Stimulated activated CD4-positive, alpha-beta T cell treated with anti-CD3 and anti-CD28 coated beads, Interleukin-1b, Interleukin-23, amount 100 ng/mL, for 48 hours (primary cell): Measurements from ENCODE around the gene GPHA2.

Source experiments
- DNase-seq: peaks from one replicate; pipeline ENCODE4 v3.0.0-alpha.2; 2020

Gene GPHA2

DNA sequence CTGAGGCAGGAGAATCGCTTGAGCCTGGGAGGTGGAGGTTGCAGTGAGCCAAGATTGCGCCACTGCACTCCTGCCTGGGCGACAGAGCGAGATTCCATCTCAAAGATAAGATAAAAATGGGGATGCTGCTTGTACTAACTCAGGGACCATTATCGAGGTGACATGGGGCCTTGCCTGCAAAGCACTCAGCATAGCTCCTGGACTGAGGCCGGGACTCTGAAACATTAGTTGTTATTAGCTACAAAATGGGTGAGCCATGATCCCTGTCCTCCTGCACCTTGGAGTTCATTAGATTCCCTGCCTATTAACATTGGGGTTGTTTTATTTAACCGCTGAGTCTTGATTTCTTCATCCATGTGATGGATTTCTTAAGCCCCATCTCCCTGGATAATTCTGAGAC, 6.1 kb downstream of the GPHA2 start:
- DNase-seq = no peak

DNA sequence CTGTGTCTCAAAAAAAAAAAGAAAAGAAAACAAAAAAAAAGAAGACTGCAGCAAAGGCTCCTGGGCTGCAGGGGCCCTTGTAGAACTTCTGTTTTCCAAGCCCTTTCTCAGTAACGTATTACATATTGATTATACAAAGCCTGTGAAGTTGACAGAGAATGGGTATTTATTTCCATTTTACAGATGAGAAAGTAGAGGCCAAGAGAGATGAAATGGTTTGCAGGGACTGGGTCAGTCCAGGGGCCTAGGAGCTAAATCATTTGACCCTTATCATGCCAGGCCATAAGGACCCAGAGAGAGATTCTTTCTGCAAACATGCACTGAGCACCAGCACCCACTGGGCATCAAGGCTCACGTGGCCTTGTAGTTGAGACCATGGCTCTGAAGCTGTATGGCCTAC, 6.7 kb downstream of the GPHA2 start:
- DNase-seq = no peak

GRCh38 chr11:64926689-64927088, 9.0 kb downstream of the GPHA2 start:
- DNase-seq = no peak

DNA sequence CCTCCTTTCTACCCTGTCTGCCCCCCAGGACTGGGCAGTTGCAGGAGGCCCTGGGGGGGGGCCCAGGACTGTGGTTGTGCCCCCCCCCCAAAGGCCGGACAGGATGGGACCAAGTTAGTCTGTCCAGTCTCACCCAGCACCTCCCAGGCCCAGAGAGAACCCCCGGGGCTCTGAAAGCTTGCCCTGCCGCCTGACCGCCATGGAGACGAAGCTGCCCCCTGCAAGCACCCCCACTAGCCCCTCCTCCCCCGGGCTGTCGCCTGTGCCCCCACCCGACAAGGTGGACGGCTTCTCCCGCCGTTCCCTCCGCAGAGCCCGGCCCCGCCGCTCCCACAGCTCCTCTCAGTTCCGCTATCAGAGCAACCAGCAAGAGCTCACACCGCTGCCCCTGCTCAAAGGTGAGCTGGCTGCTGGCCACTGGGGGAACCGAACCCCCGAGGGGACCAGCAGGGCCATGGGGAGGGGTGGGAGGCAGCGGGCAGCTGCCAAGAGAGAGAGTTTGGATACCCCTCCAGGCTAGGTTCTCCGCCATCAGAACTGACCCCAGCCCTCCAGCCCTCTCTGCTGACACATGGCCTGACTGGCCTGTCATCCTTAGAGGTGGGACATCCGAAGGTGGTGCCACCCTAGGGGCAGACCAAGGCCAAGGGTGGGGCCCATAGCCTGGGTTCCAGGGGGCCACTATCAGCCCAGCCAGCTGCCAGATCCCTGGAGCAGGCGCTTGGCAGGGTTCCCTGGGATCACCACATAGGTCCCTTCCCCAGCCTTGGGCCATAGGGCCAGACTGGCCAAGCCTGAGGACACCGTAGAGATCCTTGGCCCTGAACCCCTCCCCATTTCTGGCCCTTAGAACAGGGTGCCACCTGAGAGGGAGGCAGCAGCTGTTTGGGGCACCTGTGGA, 9.9 kb downstream of the GPHA2 start:
- DNase-seq = no peak

DNA sequence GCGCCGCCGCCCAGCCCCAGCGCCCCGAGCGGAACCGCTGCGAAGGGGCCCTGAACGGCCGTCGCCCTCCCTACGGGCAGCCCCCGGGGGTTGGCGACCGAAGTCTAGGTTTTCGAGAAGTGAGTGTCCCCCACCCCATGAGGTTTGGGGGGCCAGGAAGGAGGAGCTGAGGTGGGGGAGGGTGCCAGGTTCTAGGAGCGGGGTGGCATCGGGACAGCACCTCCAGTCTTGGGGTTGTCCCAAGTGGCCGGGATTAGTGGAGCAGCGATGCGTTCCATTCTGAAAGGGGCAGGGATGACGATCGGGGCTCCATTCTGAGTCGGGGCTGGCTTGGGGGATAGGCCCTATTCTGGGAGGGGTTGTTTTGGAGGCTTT, 10.8 kb downstream of the GPHA2 start:
- no peak for DNase-seq

GRCh38 chr11:64923944-64924909, 11.5 kb downstream of the GPHA2 start, which contains the start of gene PPP2R5B:
Gene PPP2R5B (plus strand): TSS chr11:64924689. CDS start chr11:64925735, 1,046 bp downstream.
- DNase-seq = peak; percentile 87

DNA sequence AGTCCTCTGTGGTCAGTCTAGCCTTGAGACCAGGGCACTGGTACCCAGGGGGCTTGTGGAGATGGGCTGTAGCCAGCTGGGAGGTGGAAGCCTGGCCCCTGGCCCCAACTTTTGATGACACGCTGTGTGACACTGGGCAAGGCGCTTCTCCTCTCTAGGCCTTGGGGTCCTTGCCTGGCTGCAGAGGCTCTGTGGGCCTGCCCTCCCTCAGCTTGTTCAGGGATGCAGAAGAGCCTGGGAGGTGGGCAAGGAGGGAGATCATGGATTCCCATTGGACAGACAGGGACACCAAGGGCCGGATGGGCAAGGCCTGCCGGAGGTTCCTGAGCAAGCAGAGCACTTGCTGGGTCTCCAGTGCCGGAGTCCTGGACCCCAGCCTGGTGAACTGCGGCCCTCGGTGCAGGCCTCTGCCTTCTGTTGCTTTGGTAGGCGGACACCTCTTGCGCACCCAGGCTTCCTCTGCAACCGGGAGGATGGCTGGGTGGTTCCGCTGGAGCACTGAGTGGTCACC, 12.5 kb downstream of the GPHA2 start:
- DNase-seq = no peak

GRCh38 chr11:64921384-64921783, 14.3 kb downstream of the GPHA2 start:
- no peak for DNase-seq

- DNase-seq = no peak
Measured at GRCh38 chr11:64920124-64920523, 15.6 kb downstream of the GPHA2 start.

GRCh38 chr11:64919627-64920026, 16.1 kb downstream of the GPHA2 start:
- DNase-seq = no peak

- no peak for DNase-seq
Measured at GRCh38 chr11:64918017-64918416, 17.7 kb downstream of the GPHA2 start.

GRCh38 chr11:64917663-64917995, 18.1 kb downstream of the GPHA2 start:
- DNase-seq = no peak

- peak; percentile 99 for DNase-seq
Measured at GRCh38 chr11:64916775-64917662, 18.7 kb downstream of the GPHA2 start, which contains the start of gene ATG2A. Gene ATG2A (minus strand): TSS chr11:64917209. CDS start chr11:64917135, 74 bp downstream.

DNA sequence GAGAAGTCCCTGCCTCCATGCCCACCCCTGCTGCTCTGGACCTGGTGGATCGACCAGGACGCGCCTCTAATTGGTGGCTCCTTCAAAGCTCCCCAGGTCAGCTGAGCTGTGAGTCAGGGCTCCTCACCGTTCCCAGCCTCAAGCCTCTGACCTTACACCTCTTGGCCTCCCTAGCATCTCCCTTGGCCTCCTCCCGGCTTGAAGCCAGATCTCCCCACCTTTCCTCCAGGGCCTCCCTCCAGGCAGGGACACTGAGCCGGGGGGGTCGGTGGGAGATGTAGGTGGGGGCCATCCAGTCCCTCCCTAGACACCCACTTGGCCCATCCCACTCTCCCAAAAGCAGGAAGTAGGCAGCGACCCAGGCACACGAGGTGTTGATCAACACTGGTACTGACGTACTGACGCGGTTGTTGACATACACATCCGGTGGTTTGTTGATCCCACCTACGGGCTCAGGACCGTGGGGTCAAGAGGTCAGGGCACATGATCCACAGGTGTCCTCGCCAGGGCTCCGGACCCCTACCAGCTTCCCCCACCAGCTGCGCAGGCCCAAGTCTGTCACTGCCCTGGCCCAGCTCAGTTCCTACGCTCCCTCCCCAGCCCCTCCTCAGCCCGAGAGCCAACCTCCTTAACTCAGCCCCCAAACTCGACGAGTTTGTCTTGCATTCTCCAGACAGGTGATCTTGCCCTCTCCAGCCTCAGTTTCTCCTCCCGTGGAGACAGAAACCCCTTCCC, 19.5 kb downstream of the GPHA2 start:
- DNase-seq = no peak

DNA sequence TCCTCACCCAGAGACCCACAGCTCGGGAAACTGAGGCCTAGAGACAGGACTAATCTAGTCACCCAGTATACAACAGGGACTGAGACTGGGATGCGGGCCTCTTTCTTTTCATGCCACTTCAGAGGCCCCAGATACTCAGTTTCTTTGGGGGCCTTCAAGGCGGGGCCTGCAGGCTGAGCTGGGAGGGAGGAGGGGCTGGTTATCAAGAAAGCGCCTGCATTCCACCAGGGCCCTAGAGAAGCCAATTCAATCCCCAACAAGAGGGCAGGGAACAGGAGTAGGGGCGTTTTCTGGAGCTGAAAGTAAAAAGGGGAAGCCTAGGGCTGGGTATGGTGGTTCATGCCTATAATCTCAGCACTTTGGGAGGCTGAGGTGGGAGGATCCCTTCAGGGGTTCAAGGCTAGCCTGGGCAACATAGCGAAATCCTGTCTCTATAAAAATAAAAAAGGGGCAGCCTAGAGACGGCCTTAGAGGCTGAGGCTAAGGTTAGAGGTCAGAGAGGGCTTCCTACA, 20.3 kb downstream of the GPHA2 start:
- DNase-seq = no peak

DNA sequence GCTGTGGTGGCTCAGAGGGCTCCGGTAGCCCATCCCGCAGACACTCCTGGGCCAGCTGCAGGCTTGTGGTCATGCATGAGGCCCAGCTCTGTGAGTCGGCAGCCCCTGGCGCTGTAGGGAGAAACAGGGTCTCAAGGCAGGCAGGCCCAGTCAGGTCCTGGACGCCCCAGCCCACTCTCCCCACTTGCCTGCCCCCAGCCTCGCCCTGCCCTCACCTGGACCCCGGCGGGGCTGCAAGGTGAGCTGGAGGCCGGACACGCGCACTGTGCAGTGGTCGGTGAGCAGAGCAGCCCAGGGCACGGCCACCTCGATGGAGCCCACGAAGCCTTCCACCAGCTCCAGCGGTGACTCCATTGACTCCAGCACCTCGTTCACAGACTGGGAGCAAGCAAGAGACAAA, 21.6 kb downstream of the GPHA2 start:
- DNase-seq = no peak

DNA sequence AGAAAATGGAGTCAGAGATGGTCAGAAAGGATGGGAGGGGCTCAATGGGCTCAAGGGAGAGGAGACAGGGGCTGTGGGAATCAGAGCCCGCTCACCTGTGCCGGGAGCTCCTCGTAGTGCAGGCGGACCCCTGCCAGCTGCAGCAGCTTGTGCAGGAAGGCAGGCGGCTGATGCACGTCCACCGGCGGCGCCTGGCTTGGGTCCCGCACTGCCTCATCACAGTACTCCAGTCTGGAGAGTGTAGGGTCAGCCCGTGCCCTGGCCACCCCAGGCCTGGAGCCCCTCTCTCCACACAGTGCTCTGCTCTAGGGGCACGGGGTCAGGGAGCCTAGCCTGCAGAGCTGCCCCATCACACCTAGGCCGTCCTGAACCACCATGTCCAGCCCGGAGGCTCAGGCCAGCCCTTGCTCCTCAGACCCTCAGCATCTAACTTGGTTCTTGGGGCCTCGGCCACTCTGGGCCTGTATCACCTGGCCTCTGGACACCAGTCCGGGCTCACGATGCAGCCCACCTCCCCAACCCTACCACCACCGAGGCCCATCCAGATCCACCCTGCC, 22.4 kb downstream of the GPHA2 start:
- no peak for DNase-seq

DNA sequence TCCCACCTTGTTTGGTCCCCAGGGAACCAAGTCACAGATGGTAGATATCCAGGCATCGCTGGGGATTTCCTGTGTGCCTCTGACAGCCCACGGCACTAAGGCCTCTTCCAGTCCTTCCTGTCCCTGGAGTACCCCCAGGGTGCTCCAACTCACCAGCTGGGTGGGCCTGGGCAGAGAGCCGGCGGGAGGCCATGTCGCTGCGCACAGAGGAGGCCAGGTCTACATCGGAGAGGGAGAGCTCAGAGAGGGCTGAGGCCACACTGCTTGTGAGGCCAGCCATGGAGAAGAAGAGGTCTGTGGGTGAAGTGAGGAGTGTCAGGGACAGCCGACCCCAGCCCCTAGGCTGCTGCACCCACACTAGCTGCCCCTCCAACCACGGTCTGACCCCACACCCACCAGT, 24.0 kb downstream of the GPHA2 start:
- DNase-seq = no peak

DNA sequence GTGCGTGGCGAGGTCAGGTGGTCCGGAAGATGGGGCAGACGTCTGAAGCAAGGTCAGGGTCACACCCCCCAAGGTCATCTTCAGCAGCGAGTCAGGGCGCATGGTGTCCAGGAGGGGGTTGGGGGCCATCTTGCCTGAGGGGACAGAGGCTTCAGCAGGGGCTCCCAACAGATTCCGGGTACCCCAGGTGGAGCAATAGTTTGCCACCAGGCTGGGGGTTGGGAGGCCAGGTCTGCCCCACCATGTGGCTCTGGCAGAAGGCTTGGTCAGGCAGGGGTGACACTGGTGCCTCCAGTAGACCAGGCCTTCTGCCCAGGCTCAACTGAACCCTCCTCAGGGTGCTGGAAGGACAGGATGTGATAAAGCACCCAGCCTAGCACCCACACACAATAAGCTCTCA, 24.6 kb downstream of the GPHA2 start:
- DNase-seq = no peak

- DNase-seq = no peak
Measured at GRCh38 chr11:64910451-64911093, 25.1 kb downstream of the GPHA2 start.
